ENCODE data around the gene ARHGEF26.
A peak's percentile ranks its signal among the peaks of the same experiment; 100 is the strongest.

The ARHGEF26 gene

GRCh38 chr3:154223519-154223918, 102.3 kb downstream of the ARHGEF26 start:
- no peak overlapping the region for H3K27ac ChIP-seq
- TF ChIP-seq CTCF (IDR thresholded peaks at IDR 0.05) (no peak), ZFX (IDR thresholded peaks at IDR 0.05; ENCODE audit: borderline replicate concordance) (no peak)

DNA sequence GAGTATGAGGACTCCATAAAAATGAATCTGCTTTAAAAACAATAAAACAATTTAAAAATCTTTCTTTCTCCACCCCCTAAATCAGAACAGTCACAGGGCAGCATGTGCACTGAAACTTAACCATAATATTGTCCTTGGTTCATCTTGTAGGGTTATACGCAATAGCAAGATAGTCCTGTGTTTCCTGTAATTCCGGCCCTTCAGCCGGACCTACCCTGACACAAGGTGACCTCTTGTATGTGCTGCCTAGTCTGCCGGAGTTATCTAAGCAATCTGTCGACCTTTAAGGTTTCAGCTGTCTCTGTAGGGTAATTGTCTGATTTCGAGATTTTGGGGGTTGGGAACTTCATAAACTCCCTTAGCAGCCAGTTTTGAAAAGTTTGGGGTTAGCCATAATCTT, 103.2 kb downstream of the ARHGEF26 start:
- TF ChIP-seq CTCF (IDR thresholded peaks at IDR 0.05) (no peak), ZFX (IDR thresholded peaks at IDR 0.05; ENCODE audit: borderline replicate concordance) (no peak)
- peak overlapping the region; percentile 56; the same call in 1 of the 2 replicates for H3K27ac ChIP-seq

GRCh38 chr3:154224866-154225265, 103.7 kb downstream of the ARHGEF26 start:
- no peak for TF ChIP-seq ZFX (IDR thresholded peaks at IDR 0.05; ENCODE audit: borderline replicate concordance)
- TF ChIP-seq CTCF (IDR thresholded peaks at IDR 0.05): no peak
- peak overlapping the region; percentile 56; the same call in 1 of the 2 replicates for H3K27ac ChIP-seq

DNA sequence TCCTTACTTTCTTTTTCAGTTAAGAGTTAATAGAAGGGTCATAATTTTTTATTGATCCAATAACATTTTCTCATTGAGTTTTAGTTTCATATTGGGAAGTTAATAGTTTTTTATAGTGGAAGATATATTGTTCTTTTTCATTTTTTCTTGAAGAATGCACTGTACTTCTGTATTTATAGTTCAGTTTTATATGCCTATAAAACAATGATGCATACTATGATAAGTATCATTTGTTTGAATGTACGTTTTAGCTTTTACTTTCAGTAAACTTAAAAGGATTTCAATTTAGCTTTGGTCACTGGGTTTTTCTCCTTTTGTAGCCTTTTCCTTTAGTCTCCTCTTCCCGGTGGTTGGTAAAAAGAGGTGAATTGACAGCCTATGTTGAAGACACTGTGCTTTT, 104.3 kb downstream of the ARHGEF26 start:
- peak overlapping the region; percentile 56 for H3K27ac ChIP-seq
- TF ChIP-seq ZFX (IDR thresholded peaks at IDR 0.05; ENCODE audit: borderline replicate concordance) (no peak), CTCF (IDR thresholded peaks at IDR 0.05) (no peak)

DNA sequence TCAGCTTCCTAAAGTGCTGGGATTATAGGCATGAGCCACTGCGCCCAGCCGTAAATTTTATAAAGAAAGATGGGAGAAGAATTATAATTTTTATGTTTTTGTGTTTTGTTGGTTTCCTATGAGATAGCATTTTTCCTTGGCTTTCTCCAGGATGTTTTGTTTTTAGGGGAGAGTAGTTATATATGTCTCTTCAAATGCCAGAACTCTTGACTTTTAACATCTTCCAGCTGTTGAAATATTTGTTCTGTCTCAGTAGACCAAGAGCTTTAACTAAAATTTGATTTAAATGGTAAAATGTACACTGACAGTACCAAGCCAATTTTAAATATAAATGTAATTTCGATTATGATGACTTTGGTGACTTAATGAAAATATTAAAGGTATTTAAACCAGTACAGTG, 106.3 kb downstream of the ARHGEF26 start:
- TF ChIP-seq CTCF (IDR thresholded peaks at IDR 0.05) (no peak), ZFX (IDR thresholded peaks at IDR 0.05; ENCODE audit: borderline replicate concordance) (no peak)
- no peak overlapping the region for H3K27ac ChIP-seq

GRCh38 chr3:154228561-154229216, 107.5 kb downstream of the ARHGEF26 start:
- H3K27ac ChIP-seq: no peak overlapping the region
- no peak for TF ChIP-seq ZFX (IDR thresholded peaks at IDR 0.05; ENCODE audit: borderline replicate concordance)
- no peak for TF ChIP-seq CTCF (IDR thresholded peaks at IDR 0.05)

DNA sequence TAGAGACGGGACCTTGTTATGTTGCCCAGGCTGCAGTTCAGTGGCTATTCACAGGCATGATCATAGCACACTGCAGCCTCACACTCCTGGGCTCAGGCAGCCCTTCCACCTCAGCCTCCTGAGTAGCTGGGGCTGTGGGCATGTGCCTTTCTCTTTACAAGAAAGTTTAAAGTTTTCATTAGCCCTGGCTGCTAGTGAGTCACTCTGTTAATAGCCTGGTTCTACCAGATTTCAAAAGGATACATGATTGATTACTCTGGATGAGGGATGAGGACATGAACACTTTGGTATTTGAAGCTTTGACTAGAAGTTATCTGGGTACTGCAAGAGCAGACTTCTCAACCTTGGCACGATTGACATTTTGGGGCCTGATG, 108.0 kb downstream of the ARHGEF26 start:
- TF ChIP-seq ZFX (IDR thresholded peaks at IDR 0.05; ENCODE audit: borderline replicate concordance): no peak
- no peak for TF ChIP-seq CTCF (IDR thresholded peaks at IDR 0.05)
- H3K27ac ChIP-seq: no peak overlapping the region
